HG03108 (cell line): Measurements from ENCODE around the gene AKAP6.

Source experiments
- ATAC-seq: cut with Tn5 transposase; IDR thresholded peaks from one replicate; pipeline ENCODE4 v1.9.1; 2021; ENCODE audit warnings: moderate library complexity; ENCODE audit not compliant: unreplicated experiment

AKAP6 gene

DNA sequence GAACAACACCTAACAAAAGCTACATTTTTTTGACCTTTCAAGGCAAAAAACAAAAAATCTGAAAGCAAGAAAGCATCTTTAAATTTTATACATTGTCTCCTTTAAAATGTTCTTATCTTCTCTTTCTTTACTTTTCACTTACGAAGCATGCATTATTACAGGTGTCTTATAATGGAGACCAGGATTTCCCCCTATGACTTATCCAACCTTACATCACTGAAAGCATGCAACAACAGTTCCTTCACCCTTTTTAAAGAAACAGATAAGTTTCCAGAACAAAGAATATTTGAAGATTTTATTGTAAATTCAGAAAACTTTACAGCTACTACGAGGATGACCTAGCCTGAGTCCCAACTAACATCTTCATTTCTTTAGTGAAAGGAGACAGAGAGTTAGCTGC, 277.2 kb downstream of the AKAP6 start:
- no peak for ATAC-seq

DNA sequence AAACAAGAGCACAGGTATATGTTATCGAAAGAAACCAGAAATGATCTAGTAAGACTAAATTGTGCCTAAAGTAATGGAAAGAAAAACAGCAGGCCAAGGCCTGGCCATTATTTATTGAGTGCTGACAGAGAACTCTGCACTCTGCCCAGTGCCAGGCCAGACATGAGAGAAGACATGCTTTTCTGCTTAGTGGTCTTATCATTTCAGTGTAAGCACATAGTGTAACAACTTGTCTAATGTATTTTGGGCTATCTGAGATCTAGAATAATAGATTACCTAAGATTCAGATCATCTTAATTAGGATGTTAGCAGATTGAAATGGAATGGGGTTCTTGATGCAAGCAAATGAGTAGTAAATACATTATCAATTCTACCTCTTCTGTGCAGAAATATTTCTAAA, 278.3 kb downstream of the AKAP6 start:
- ATAC-seq: no peak

DNA sequence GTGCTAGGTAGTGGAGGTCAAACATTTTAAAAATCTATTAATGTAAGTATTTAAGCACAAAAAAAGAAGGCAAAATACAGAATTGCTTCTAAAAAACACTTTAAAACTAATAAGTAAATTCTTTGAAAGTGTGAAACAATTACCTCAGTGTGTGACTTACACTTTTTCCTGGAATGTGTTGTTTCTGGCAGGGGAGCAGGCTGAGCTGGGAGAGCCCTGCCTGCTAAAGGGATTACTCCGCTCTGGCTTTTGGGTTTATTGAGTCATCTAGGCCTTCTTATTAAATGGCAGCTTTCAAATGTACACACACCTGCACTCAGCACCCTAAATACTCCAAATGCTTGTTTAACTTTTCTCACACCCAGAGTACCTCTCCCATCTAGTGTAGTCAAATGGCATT, 279.8 kb downstream of the AKAP6 start:
- ATAC-seq: no peak

GRCh38 chr14:32609388-32609787, 280.3 kb downstream of the AKAP6 start:
- no peak for ATAC-seq

DNA sequence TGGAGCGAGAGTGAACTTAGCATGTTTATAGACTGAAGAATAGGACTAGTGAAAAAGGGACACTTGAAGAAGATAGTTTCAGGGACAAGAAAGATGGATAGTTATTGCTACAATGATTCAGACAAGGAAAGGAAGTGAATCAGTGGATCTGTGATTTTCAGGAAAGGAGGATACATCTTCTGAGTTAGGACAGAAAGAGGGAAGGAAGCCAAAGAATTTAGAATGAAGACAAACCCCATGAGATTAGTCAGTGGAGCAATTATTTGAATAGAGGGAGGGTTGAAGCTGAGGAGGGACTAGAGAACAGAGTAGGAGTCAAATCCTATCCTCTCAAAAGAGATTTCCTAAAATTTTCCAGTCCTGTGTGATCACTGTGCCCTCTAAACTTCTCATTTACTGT, 282.7 kb downstream of the AKAP6 start:
- no peak for ATAC-seq

DNA sequence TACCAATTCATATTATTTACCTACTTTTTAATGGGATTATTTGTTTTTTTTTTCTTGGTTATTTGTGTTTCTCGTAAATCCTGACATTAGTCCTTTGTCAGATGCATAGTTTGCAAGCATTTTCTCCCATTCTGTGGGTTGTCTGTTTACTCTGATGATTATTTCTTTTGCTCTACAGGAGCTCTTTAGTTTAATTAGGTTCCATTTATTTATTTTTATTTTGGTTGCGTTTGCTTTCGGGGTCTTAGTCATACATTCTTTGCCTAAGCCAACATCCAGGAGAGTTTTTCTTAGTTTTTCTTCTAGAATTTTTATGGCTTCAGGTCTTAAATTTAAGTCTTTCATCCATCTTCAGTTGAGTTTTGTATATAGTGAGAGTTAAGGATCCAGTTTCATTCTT, 289.9 kb downstream of the AKAP6 start:
- no peak for ATAC-seq

- ATAC-seq: no peak
These were observed 291.2 kb downstream of the AKAP6 start for GRCh38 chr14:32620303-32620702.

GRCh38 chr14:32620724-32621123, 291.6 kb downstream of the AKAP6 start:
- ATAC-seq: no peak

- no peak for ATAC-seq
These were observed 292.5 kb downstream of the AKAP6 start for GRCh38 chr14:32621585-32621984.

DNA sequence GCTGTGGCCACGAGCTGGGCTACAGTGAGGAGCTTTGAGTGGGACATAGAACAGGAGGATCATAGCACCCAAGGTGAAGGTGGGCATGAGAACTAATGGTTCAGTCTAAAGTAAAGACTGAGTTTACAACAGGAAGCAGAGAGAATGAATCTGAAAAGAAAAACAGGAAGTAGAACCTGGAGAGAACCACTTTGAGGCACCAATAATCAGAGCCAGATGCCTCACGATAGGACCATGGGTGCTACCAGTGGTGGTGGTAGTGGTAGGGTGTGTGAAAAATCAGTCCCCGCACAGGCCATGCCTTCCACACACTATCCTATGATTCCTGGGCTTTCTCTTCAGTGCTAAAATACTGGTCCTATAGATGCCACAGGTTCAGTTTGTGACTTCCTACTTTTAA, 293.6 kb downstream of the AKAP6 start:
- no peak for ATAC-seq

DNA sequence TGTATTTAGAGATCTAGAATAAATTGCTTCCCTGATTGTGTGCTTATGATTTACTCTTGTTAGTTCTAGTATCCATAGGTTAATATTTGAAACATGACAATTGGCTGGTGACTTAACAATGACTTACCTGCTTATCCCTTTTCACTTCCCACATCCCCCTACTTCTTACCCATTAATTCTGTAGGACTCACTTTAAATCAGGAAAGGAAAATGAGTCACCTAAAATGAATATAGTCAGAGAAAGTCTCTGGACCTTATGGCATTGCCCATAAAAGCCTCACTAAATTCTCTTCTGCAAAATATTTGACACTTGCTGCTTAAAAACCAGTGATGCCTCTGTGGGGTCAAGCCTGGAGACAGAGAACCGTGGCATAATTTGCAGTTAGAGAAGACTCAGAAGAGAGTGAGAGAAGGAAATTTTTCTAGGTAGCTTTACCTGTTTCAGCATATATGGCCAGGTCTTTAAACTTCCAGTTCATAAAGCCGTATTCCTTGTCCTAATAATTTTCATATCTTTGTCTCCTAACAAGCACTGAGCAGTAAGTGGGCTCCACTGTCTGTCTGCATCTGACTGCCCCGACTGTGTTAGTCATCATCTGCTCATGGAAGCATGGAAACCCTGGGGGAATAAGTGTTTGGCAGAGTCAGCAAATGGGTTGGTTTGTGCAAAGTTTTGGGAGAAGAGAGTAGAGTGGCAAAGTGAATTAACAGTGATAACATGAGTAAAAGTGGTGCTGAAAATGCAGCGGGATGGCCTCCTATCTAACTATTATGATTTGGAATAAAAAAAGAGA, 294.4 kb downstream of the AKAP6 start:
- ATAC-seq: no peak

DNA sequence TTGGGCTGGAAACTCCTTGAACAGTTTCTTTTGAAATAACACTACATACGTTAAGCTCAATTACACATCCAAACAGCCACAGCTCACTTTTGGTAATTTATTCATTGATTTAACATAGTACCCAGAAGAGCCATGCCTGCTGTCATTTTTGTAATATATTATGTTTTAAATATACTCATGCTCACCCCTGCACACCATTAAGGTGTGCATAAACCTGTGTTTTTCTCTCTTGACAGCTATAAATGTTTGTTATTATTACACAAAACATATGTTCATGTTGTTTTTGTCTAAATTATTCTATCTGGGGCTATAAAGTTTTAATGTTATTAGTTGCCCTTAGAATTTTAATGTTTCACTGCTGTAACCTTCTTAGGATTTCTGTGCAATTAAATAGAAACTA, 296.1 kb downstream of the AKAP6 start:
- no peak for ATAC-seq

DNA sequence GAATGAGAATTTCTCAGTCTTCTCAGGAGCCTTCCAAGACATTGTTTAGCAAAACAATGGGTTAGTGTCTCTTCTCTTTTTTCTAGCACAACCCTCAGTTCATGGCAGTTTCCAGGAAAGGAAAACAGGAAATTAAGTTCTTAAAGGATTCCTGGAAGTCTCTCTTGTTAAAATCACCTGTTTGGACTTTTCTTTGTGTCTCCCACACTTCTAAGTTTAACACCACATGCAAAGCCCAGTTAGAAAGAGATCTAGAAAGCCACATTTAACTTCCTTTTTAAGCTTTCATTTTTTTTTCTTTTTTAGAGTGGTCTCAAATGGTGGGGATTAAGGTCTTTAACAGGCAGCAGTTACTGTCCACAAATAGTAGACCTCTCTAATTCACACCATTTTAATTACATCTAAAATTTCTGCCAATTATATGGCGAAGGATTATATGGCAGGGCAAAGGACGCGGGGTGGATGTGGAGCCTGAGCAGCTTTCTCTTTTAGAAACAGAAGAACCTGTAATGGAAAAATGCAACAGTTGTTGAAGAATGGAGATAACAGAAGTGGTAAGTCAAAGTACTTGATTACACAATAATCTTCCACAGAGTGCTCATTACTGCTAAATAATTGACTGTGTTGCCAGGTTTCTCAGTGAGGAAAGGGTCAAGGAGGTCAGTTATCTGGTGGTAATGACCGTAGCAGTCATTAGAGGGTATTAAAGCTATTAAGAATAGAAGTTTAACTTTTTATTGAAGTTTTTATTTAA, 298.6 kb downstream of the AKAP6 start:
- ATAC-seq: no peak

DNA sequence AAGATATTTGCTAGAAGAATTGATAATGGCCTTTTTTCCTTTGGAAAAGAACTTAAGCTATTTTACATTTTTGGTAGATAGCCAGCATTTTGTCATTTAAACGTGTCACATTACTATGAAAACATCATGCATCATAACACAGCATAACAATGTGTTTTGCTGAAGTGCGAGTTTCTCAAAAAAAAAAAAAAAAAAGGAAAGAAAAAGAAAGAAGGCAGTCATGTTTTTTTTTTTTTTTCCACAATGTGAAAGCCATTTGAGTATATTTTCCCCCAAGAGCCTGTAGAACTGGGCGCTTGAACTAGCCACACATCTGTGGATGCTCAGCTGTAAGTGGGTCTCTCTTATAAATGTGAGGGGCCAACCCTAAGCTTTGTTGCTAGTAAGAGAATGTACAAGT, 300.1 kb downstream of the AKAP6 start:
- ATAC-seq: no peak

DNA sequence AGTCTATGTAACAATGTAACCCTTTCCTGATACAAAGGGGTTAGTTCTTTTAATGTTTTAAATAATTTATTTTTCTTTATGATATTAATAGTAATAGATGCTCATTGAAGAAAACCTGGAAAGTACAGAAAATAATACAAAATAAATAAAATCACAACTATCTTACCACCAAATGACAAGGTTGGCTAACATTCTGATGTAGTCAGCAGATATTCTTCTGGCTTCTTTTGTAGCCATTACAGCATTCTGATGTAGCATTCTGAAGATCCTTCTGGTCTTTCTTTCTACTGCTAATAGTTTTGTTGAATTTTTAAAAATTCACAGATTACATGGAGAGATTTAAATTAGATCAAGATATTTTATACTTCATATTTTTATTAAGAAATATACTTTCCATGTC, 301.6 kb downstream of the AKAP6 start:
- no peak for ATAC-seq

DNA sequence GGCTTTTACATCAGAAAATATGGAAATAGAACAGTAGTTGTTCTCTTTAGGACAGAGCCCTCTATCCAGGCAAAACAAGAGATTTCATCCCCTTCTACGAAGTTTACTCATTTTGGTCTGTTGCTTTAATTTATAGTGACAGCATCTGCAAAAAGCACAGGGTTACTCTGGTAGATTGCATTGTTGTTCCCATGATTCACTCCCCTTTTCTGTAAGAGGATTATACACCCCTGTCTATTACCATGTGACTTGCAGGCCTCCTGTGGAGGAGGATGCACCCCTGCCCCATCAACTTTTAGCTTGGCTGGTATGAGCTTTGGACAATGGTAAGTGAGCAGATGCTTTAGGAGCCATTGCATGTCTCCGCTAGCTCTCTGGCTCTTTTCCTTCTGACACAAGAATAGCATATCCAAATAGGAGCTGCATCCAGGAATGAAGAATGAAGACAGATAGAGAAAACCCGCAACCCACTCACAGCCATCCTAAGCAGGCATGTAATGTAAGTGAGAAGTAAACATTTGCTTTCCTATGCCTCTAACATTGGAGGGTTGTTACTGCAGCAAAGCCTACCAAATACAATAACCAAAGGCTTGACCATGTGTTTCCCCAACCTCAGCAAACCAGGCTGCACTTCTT, 304.2 kb downstream of the AKAP6 start:
- no peak for ATAC-seq

DNA sequence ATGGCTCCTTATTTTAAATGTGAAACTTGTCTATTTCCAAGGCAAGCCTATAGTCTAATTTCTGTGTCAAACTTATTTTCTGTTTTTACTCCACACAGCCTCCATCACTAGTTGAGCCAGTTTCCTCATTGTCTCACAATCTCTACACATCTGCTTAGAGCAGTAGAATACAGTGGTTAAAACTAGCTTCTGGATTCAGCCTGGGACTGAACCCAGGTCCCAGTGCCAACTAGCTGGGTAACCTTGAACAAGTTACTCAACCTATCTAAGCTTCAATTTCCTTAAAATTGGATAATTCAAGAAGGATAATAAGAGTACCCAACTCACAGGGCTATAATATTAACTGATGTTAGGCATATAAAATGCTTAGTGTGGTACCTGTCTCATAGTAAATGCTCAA, 304.8 kb downstream of the AKAP6 start:
- no peak for ATAC-seq

- no peak for ATAC-seq
These were observed 306.1 kb downstream of the AKAP6 start for GRCh38 chr14:32635061-32635719.

DNA sequence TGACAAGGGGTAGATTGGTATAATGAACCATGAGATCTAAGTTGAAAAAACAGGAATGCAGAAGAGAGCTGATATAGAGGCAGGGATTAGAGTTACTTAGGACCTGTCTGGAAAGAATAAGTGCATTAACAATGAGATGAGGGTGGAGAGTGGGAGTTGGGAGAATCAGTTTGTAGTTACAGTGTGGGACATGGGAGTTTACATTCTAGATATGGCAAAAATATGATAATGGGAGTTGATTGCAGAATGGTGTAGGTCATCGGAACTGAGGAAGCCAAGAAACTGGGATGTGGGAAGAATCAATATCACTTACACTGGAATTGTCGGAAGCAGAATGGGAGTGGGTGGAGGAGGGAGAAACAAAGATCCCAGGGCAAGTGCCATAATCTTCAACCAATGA, 308.5 kb downstream of the AKAP6 start:
- no peak for ATAC-seq

DNA sequence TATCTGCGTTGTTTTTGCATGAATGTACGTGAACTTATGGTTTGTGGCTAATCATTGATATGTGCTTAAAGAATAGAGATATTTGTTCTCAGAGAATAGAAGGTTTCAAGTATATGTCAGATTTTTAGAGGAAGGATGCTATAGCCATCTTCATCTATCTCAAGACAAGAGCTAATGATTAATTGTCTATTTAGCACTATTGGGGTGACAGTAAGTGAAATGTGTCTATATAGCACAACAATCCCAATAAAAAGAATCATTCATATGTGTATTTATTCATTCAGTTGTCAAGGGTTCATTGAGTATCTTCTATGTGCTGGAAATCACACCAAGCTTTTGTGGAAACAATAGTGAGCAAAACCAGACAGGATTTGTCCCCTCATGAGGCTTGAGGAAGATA, 310.1 kb downstream of the AKAP6 start:
- no peak for ATAC-seq

- no peak for ATAC-seq
These were observed 316.5 kb downstream of the AKAP6 start for GRCh38 chr14:32645551-32645950.

- ATAC-seq: no peak
These were observed 319.3 kb downstream of the AKAP6 start for GRCh38 chr14:32648434-32648833.
